ENCODE data around the gene NKAIN1. TPM values are rescaled to one million over a fixed set of nuclear protein-coding genes. Genes with fewer than 3 reads are reported as not detected.

Gene NKAIN1
- total RNA-seq, 4 donors from 2014 or later = 1.4 to 4.6 (median 4.0) TPM

GRCh38 chr1:31259746-31260145 is 20.1 kb upstream of the NKAIN1 start:
- ATAC-seq = peak in 1 of 2 donors; percentile 43
- Histone ChIP-seq H3K4me1 (peaks cover 27 to 53% of the 10 kb centered on the region in 2 donors), H3K9me3 (no peaks in the 10 kb centered on the region), H3K36me3 (peaks cover 0 to 39% of the 10 kb centered on the region in 2 donors), H3K4me3 (no peak overlapping the region), H3K27me3 (no peaks in the 10 kb centered on the region), H3K27ac (peak overlapping the region in 3 of 4 donors; percentile 14 to 79 (median 44))
- intact Hi-C loops (cut with DNase I; ENCODE audit: low total_unique reads) = loop anchor here (5.0 kb wide), 1 partner anchor 77 kb away; no protein-coding TSS in a partner anchor
- in situ Hi-C loops (cut with MboI; ENCODE audit: low sequenced_read_pairs in 4 of 4) = no loop called here
- TF ChIP-seq CTCF (IDR thresholded peaks at IDR 0.05 in 4 of 5, conservative IDR thresholded peaks at IDR 0.05 in 1 of 5) = no peak
- no peak for TF ChIP-seq POLR2A (IDR thresholded peaks at IDR 0.05)
- peak; percentile 37 to 41 for DNase-seq

- peaks cover 0 to 39% of the 10 kb centered on the region in 2 donors for H3K36me3 ChIP-seq
- H3K9me3 ChIP-seq = no peaks in the 10 kb centered on the region
- peak overlapping the region; percentile 15 to 79 (median 51) for H3K27ac ChIP-seq
- intact Hi-C loops (cut with DNase I; ENCODE audit: low total_unique reads) = loop anchor here (5.0 kb wide), 1 partner anchor 76 kb away; no protein-coding TSS in a partner anchor
- TF ChIP-seq CTCF (IDR thresholded peaks at IDR 0.05 in 4 of 5, conservative IDR thresholded peaks at IDR 0.05 in 1 of 5) (no peak), POLR2A (IDR thresholded peaks at IDR 0.05) (peak in 1 of 2 donors; percentile 10)
- no peaks in the 10 kb centered on the region for H3K27me3 ChIP-seq
- no peak for ATAC-seq
- no peak overlapping the region for H3K4me3 ChIP-seq
- DNase-seq = no peak
- in situ Hi-C loops (cut with MboI; ENCODE audit: low sequenced_read_pairs in 4 of 4) = no loop called here
- H3K4me1 ChIP-seq = peaks cover 19 to 45% of the 10 kb centered on the region in 2 donors
These were observed 18.9 kb upstream of the NKAIN1 start for GRCh38 chr1:31258581-31258980.

- H3K27ac ChIP-seq = peak overlapping the region in 3 of 4 donors; percentile 44 to 79 (median 58)
- DNase-seq (peak; percentile 40 to 43), ATAC-seq (peak; percentile 92)
- intact Hi-C loops (cut with DNase I; ENCODE audit: low total_unique reads) (loop anchor here (5.0 kb wide), 1 partner anchor 75 kb away; no protein-coding TSS in a partner anchor), in situ Hi-C loops (cut with MboI; ENCODE audit: low sequenced_read_pairs in 4 of 4) (no loop called here)
- TF ChIP-seq CTCF (IDR thresholded peaks at IDR 0.05 in 4 of 5, conservative IDR thresholded peaks at IDR 0.05 in 1 of 5) = no peak
- H3K4me1 ChIP-seq = peaks cover 19 to 45% of the 10 kb centered on the region in 2 donors
- H3K4me3 ChIP-seq = no peak overlapping the region
- H3K27me3 ChIP-seq = no peaks in the 10 kb centered on the region
- no peaks in the 10 kb centered on the region for H3K9me3 ChIP-seq
- peaks cover 0 to 39% of the 10 kb centered on the region in 2 donors for H3K36me3 ChIP-seq
These were observed 17.5 kb upstream of the NKAIN1 start for GRCh38 chr1:31257213-31257612.

GRCh38 chr1:31249854-31250253 is 10.2 kb upstream of the NKAIN1 start:
- H3K9me3 ChIP-seq = no peaks in the 10 kb centered on the region
- TF ChIP-seq POLR2A (IDR thresholded peaks at IDR 0.05) = no peak
- no peak for TF ChIP-seq CTCF (IDR thresholded peaks at IDR 0.05 in 4 of 5, conservative IDR thresholded peaks at IDR 0.05 in 1 of 5)
- no peak overlapping the region for H3K27ac ChIP-seq
- H3K4me3 ChIP-seq = no peak overlapping the region
- intact Hi-C loops (cut with DNase I; ENCODE audit: low total_unique reads) = no loop called here
- ATAC-seq (peak in 1 of 2 donors; percentile 26), DNase-seq (no peak)
- peaks cover 0 to 3% of the 10 kb centered on the region in 2 donors for H3K4me1 ChIP-seq
- in situ Hi-C loops (cut with MboI; ENCODE audit: low sequenced_read_pairs in 4 of 4) = no loop called here
- H3K36me3 ChIP-seq = no peaks in the 10 kb centered on the region
- no peaks in the 10 kb centered on the region for H3K27me3 ChIP-seq

- Histone ChIP-seq H3K27ac (no peak overlapping the region), H3K27me3 (no peaks in the 10 kb centered on the region), H3K36me3 (no peaks in the 10 kb centered on the region), H3K4me1 (peaks cover 0 to 3% of the 10 kb centered on the region in 2 donors), H3K9me3 (no peaks in the 10 kb centered on the region), H3K4me3 (no peak overlapping the region)
- DNase-seq (no peak), ATAC-seq (no peak)
- in situ Hi-C loops (cut with MboI; ENCODE audit: low sequenced_read_pairs in 4 of 4) (no loop called here), intact Hi-C loops (cut with DNase I; ENCODE audit: low total_unique reads) (no loop called here)
- TF ChIP-seq POLR2A (IDR thresholded peaks at IDR 0.05) = no peak
- no peak for TF ChIP-seq CTCF (IDR thresholded peaks at IDR 0.05 in 4 of 5, conservative IDR thresholded peaks at IDR 0.05 in 1 of 5)
These were observed 8.6 kb upstream of the NKAIN1 start for GRCh38 chr1:31248276-31248675.

Data from gastrocnemius medialis (tissue), 4 donors.